ENCODE data around the gene PTCH2.

Gene PTCH2

DNA sequence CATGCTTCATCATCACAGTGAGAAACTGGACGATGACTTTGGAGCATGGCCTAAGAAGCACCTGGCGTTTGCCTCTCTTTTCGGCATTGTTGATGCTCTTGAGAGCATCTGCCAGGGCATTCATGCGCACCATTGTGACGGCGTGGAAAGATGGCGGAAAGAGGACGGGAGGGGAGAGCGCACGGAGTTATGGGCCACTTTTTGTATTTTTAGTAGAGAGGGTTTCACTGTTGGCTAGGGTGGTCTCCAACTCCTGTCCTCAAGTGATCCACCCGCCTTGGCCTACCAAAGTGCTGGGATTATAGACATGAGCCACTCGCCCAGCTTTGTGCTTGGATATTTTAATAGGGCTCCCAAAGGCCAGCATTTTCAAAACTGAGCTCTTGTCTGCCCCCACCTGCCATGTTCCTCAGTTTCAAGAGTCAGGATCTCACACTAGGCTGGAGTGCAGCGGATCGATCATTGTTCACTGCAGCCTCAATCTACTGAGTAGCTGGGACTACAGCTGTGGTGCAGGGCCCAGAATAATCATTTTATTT is 62.4 kb downstream of the PTCH2 start:
- Histone ChIP-seq H3K27ac (ENCODE audit: low read length) (no peak overlapping the region), H3K9me3 (ENCODE audit: control insufficient read depth, low read depth, low read length) (no peaks in the 10 kb centered on the region), H3K27me3 (ENCODE audit: control insufficient read depth, insufficient read depth, low read length) (peaks cover 12% of the 10 kb centered on the region), H3K9ac (ENCODE audit: low read length) (no peak overlapping the region), H3K36me3 (ENCODE audit: control insufficient read depth, low read depth, low read length) (peaks cover 36% of the 10 kb centered on the region), H3K4me1 (ENCODE audit: control insufficient read depth, low read depth, low read length) (peaks cover 5% of the 10 kb centered on the region), H3K4me3 (ENCODE audit: low read length) (no peak overlapping the region)

- Histone ChIP-seq H3K27ac (ENCODE audit: low read length) (no peak overlapping the region), H3K4me3 (ENCODE audit: low read length) (no peak overlapping the region), H3K4me1 (ENCODE audit: control insufficient read depth, low read depth, low read length) (peaks cover 8% of the 10 kb centered on the region), H3K36me3 (ENCODE audit: control insufficient read depth, low read depth, low read length) (peaks cover 36% of the 10 kb centered on the region), H3K9ac (ENCODE audit: low read length) (no peak overlapping the region), H3K27me3 (ENCODE audit: control insufficient read depth, insufficient read depth, low read length) (no peaks in the 10 kb centered on the region), H3K9me3 (ENCODE audit: control insufficient read depth, low read depth, low read length) (no peaks in the 10 kb centered on the region)
These were observed 64.1 kb downstream of the PTCH2 start for GRCh38 chr1:44778705-44779576.

GRCh38 chr1:44777969-44778635 is 65.0 kb downstream of the PTCH2 start:
- Histone ChIP-seq H3K27me3 (ENCODE audit: control insufficient read depth, insufficient read depth, low read length) (no peaks in the 10 kb centered on the region), H3K4me3 (ENCODE audit: low read length) (peak overlapping the region; percentile 98), H3K9ac (ENCODE audit: low read length) (no peak overlapping the region), H3K36me3 (ENCODE audit: control insufficient read depth, low read depth, low read length) (peaks cover 36% of the 10 kb centered on the region), H3K9me3 (ENCODE audit: control insufficient read depth, low read depth, low read length) (no peaks in the 10 kb centered on the region), H3K4me1 (ENCODE audit: control insufficient read depth, low read depth, low read length) (peaks cover 3% of the 10 kb centered on the region), H3K27ac (ENCODE audit: low read length) (no peak overlapping the region)

DNA sequence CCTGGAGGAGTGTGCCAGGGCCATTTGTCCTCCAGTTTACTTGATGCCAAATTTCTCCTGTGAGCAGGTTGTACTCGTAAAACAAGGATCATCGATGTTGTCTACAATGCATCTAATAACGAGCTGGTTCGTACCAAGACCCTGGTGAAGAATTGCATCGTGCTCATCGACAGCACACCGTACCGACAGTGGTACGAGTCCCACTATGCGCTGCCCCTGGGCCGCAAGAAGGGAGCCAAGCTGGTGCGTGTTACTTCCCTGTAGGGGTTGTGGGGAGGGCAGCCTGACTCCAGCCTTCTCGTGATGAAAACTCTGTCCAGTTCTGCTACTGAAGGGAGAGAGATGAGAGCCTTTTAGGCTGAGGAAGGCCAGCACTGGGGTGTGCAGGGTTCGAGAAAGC is 65.5 kb downstream of the PTCH2 start:
- Histone ChIP-seq H3K9ac (ENCODE audit: low read length) (no peak overlapping the region), H3K4me1 (ENCODE audit: control insufficient read depth, low read depth, low read length) (peaks cover 3% of the 10 kb centered on the region), H3K27me3 (ENCODE audit: control insufficient read depth, insufficient read depth, low read length) (no peaks in the 10 kb centered on the region), H3K9me3 (ENCODE audit: control insufficient read depth, low read depth, low read length) (no peaks in the 10 kb centered on the region), H3K27ac (ENCODE audit: low read length) (no peak overlapping the region), H3K36me3 (ENCODE audit: control insufficient read depth, low read depth, low read length) (peaks cover 36% of the 10 kb centered on the region), H3K4me3 (ENCODE audit: low read length) (peak overlapping the region; percentile 98)

GRCh38 chr1:44776730-44777068 is 66.4 kb downstream of the PTCH2 start:
- peaks cover 36% of the 10 kb centered on the region for H3K36me3 ChIP-seq (ENCODE audit: control insufficient read depth, low read depth, low read length)
- peaks cover 3% of the 10 kb centered on the region for H3K4me1 ChIP-seq (ENCODE audit: control insufficient read depth, low read depth, low read length)
- H3K9ac ChIP-seq (ENCODE audit: low read length): peak overlapping the region; percentile 98
- H3K9me3 ChIP-seq (ENCODE audit: control insufficient read depth, low read depth, low read length): no peaks in the 10 kb centered on the region
- H3K27me3 ChIP-seq (ENCODE audit: control insufficient read depth, insufficient read depth, low read length): no peaks in the 10 kb centered on the region
- no peak overlapping the region for H3K27ac ChIP-seq (ENCODE audit: low read length)
- H3K4me3 ChIP-seq (ENCODE audit: low read length): peak overlapping the region; percentile 98

- Histone ChIP-seq H3K9ac (ENCODE audit: low read length) (peak overlapping the region; percentile 98), H3K36me3 (ENCODE audit: control insufficient read depth, low read depth, low read length) (peaks cover 36% of the 10 kb centered on the region), H3K4me3 (ENCODE audit: low read length) (peak overlapping the region; percentile 98), H3K4me1 (ENCODE audit: control insufficient read depth, low read depth, low read length) (peaks cover 3% of the 10 kb centered on the region), H3K27me3 (ENCODE audit: control insufficient read depth, insufficient read depth, low read length) (no peaks in the 10 kb centered on the region), H3K9me3 (ENCODE audit: control insufficient read depth, low read depth, low read length) (no peaks in the 10 kb centered on the region), H3K27ac (ENCODE audit: low read length) (peak overlapping the region; percentile 72)
These were observed 66.9 kb downstream of the PTCH2 start for GRCh38 chr1:44775930-44776729.

DNA sequence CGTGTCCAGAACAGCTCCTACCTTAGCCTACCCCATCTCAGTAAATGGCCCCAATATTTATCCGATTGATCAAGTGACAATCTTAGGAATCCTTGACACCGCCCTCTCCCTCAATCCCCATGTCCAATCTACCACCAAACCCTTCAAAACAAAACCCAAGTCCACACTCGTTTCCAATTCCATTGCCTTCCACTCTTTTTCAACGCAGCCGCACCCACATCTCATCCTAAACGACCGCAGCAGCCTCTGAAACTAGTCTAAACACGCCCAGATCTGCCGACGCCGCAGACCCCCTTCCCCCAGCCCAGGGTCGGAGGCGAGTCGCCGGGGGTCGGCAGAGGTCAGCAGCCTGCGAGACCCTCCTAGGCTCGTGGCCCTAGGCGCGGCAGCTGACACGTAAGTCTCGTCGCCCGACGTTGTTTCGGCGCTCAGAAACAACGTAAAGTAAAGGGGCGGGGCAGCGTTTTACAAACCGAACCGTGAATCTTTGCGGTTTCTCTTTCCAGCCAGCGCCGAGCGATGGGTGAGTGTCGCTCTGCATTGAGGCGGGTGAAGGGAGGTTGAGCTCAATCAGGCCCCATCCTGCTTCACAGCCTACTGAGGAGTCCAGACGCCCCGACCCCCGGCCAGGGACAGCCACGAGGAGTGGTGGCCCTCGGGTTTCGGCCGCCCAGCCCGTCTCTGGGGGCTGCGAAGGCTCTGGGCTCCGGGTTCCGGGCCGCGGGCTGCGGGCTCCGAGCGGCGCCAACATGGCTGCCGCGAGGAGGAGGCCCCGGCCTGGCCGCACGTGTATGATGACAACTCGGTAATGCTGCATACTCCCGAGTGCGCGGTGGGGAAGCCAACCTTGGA is 67.7 kb downstream of the PTCH2 start, which contains the start of gene RPS8:
TSS of gene RPS8 (plus strand) at position 463 of the 852 bp plus-strand sequence. CDS start at position 520, 57 bp downstream.
- no peaks in the 10 kb centered on the region for H3K9me3 ChIP-seq (ENCODE audit: control insufficient read depth, low read depth, low read length)
- peaks cover 3% of the 10 kb centered on the region for H3K4me1 ChIP-seq (ENCODE audit: control insufficient read depth, low read depth, low read length)
- H3K27ac ChIP-seq (ENCODE audit: low read length): peak within 1 kb of the TSS; percentile 85
- peak within 1 kb of the TSS; percentile 98 for H3K9ac ChIP-seq (ENCODE audit: low read length)
- H3K4me3 ChIP-seq (ENCODE audit: low read length): peak within 1 kb of the TSS; percentile 98
- no peaks in the 10 kb centered on the region for H3K27me3 ChIP-seq (ENCODE audit: control insufficient read depth, insufficient read depth, low read length)
- peaks cover 36% of the 10 kb centered on the region for H3K36me3 ChIP-seq (ENCODE audit: control insufficient read depth, low read depth, low read length)

Measured in iPS-18a (cell line).